Breast epithelium (tissue), 3 donors: ENCODE measurements around the gene UBE2H.

Source experiments
- POLR2A ChIP-seq: fragments of 450-650 bp; IDR thresholded peaks from one replicate; pipeline ENCODE4 v1.6.1; 2016; ENCODE audit warnings: antibody characterized with exemption, mild to moderate bottlenecking, moderate library complexity
- POLR2AphosphoS5 ChIP-seq, 3 donors: sonication (generic); formaldehyde crosslinking; IDR thresholded peaks; one replicate each; pipeline ENCODE4 v1.6.1; 2017; ENCODE audit warnings: antibody characterized with exemption in 3 of 3
- TF ChIP-seq, protein P1 (sequence below), 3 donors: fragments of 450-650 bp; IDR thresholded peaks; one replicate each; pipeline ENCODE4 v1.5.1; 2016 to 2017; ENCODE audit warnings: antibody characterized with exemption in 3 of 3, mild to moderate bottlenecking in 3 of 3, moderate library complexity in 3 of 3

DNA sequence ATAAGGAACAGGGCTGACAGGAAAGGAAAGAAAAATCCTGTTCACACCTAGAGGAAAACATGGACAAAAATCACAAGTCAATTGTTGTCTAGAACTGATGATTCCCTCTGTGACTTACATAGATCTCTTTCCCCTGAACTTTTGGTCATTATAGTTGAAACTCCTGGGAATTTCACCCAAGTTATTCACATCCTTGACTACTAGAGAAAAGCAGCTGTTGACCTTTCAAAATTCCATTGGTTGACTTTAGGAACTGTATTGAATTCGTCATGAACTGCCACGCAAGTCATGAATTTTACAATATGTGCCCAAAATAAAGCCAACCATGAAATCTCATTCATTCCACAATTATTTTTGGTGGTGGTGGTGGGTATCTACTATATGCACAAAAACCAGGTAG is 104.3 kb downstream of the UBE2H start:
- TF ChIP-seq, protein P1, sequence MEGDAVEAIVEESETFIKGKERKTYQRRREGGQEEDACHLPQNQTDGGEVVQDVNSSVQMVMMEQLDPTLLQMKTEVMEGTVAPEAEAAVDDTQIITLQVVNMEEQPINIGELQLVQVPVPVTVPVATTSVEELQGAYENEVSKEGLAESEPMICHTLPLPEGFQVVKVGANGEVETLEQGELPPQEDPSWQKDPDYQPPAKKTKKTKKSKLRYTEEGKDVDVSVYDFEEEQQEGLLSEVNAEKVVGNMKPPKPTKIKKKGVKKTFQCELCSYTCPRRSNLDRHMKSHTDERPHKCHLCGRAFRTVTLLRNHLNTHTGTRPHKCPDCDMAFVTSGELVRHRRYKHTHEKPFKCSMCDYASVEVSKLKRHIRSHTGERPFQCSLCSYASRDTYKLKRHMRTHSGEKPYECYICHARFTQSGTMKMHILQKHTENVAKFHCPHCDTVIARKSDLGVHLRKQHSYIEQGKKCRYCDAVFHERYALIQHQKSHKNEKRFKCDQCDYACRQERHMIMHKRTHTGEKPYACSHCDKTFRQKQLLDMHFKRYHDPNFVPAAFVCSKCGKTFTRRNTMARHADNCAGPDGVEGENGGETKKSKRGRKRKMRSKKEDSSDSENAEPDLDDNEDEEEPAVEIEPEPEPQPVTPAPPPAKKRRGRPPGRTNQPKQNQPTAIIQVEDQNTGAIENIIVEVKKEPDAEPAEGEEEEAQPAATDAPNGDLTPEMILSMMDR (IDR thresholded peaks at IDR 0.05): no peak
- TF ChIP-seq POLR2A: no peak
- no peak for TF ChIP-seq POLR2AphosphoS5 (IDR thresholded peaks at IDR 0.05)
